Measurements from ENCODE around the gene ANAPC7. TPM values are rescaled to one million over a fixed set of nuclear protein-coding genes. Genes with fewer than 3 reads are reported as not detected.

ANAPC7 gene
- total RNA-seq, 1 experiment from 2014 or later: 85.8 TPM

DNA sequence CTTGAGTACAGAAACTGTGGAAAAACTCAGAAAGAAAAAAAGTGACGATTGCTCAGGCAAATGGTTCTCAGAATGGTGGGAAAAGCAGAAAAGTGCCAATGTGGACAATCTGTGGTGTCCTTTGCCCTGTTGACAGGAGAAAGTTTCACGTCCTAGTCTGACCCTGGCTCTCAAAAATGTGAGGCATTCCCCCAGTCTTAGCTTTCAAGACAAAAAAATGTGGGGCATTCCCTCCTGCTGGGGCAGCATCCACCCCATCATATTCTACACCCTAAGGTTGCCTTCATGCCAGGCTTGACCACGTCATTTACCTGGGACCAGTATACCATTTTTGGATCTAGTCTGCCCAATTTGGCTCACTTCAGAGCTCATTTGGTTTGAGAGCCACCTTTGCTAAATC, 20.7 kb upstream of the ANAPC7 start:
- TF ChIP-seq TCF7L2 (IDR thresholded peaks at IDR 0.05; ENCODE audit: low read depth, low read length) (no peak), POLR2AphosphoS5 (IDR thresholded peaks at IDR 0.05; ENCODE audit: low read depth, low read length) (no peak), SIN3A (IDR thresholded peaks at IDR 0.05; ENCODE audit: borderline replicate concordance, insufficient read depth, low read depth, low read length) (no peak)
- TF ChIP-seq, protein P1, sequence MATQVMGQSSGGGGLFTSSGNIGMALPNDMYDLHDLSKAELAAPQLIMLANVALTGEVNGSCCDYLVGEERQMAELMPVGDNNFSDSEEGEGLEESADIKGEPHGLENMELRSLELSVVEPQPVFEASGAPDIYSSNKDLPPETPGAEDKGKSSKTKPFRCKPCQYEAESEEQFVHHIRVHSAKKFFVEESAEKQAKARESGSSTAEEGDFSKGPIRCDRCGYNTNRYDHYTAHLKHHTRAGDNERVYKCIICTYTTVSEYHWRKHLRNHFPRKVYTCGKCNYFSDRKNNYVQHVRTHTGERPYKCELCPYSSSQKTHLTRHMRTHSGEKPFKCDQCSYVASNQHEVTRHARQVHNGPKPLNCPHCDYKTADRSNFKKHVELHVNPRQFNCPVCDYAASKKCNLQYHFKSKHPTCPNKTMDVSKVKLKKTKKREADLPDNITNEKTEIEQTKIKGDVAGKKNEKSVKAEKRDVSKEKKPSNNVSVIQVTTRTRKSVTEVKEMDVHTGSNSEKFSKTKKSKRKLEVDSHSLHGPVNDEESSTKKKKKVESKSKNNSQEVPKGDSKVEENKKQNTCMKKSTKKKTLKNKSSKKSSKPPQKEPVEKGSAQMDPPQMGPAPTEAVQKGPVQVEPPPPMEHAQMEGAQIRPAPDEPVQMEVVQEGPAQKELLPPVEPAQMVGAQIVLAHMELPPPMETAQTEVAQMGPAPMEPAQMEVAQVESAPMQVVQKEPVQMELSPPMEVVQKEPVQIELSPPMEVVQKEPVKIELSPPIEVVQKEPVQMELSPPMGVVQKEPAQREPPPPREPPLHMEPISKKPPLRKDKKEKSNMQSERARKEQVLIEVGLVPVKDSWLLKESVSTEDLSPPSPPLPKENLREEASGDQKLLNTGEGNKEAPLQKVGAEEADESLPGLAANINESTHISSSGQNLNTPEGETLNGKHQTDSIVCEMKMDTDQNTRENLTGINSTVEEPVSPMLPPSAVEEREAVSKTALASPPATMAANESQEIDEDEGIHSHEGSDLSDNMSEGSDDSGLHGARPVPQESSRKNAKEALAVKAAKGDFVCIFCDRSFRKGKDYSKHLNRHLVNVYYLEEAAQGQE (IDR thresholded peaks at IDR 0.05; ENCODE audit: insufficient read depth in 1 of 2, low read depth in 2 of 2, low read length in 1 of 2): no peak
- TF ChIP-seq, protein P2, sequence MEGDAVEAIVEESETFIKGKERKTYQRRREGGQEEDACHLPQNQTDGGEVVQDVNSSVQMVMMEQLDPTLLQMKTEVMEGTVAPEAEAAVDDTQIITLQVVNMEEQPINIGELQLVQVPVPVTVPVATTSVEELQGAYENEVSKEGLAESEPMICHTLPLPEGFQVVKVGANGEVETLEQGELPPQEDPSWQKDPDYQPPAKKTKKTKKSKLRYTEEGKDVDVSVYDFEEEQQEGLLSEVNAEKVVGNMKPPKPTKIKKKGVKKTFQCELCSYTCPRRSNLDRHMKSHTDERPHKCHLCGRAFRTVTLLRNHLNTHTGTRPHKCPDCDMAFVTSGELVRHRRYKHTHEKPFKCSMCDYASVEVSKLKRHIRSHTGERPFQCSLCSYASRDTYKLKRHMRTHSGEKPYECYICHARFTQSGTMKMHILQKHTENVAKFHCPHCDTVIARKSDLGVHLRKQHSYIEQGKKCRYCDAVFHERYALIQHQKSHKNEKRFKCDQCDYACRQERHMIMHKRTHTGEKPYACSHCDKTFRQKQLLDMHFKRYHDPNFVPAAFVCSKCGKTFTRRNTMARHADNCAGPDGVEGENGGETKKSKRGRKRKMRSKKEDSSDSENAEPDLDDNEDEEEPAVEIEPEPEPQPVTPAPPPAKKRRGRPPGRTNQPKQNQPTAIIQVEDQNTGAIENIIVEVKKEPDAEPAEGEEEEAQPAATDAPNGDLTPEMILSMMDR (IDR thresholded peaks at IDR 0.05): no peak
- ATAC-seq (no peak), DNase-seq (ENCODE audit: low read depth, low spot score) (no peak)
- H3K36me3 ChIP-seq (ENCODE audit: control insufficient read depth, insufficient read depth, low read length): no peaks in the 10 kb centered on the region
- H3K27ac ChIP-seq (ENCODE audit: low read length): no peak overlapping the region
- H3K4me1 ChIP-seq (ENCODE audit: control insufficient read depth, insufficient read depth, low read length): no peaks in the 10 kb centered on the region; the same call in 1 of the 2 replicates
- in situ Hi-C loops (cut with HindIII; ENCODE audit: low pct_unique_long_range_greater_than_20kb, low sequenced_read_pairs): no loop called here
- POLR2A ChIA-PET: no interaction called here
- BruUV-seq (replicated peaks): no TSS peak
- H3K27me3 ChIP-seq (ENCODE audit: control insufficient read depth, insufficient read depth, low read length): no peaks in the 10 kb centered on the region
- no peak overlapping the region for H3K4me3 ChIP-seq (ENCODE audit: low read depth in 2 of 2, low read length in 2 of 2)
- CTCF ChIA-PET: no interaction called here
- intact Hi-C loops (cut with micrococcal nuclease; ENCODE audit: unreplicated experiment): no loop called here
- no peaks in the 10 kb centered on the region for H3K9me3 ChIP-seq (ENCODE audit: control insufficient read depth, insufficient read depth, low read depth, low read length)

DNA sequence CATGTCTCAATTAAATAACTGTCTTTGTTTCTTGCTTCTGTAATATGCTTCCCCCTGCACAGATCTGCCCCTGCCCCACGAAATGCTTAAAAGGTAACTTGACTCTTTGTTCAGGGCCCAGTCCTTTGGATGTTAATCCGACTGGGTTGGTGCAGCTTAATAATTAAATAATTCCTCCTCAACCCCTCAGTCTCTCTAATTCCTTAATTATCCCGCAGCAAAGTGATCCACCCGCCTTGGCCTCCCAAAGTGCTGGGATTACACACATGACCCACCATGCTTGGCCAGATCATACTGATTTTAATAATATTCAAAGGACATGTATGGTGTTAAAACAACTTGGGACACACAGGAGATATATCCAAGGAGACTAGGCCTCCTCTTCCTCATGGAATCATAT, 18.2 kb upstream of the ANAPC7 start:
- POLR2A ChIA-PET: no interaction called here
- ATAC-seq (no peak), DNase-seq (ENCODE audit: low read depth, low spot score) (no peak)
- H3K27ac ChIP-seq (ENCODE audit: low read length): no peak overlapping the region
- no peak for TF ChIP-seq TCF7L2 (IDR thresholded peaks at IDR 0.05; ENCODE audit: low read depth, low read length)
- TF ChIP-seq SIN3A (IDR thresholded peaks at IDR 0.05; ENCODE audit: borderline replicate concordance, insufficient read depth, low read depth, low read length): no peak
- TF ChIP-seq, protein P1 (IDR thresholded peaks at IDR 0.05; ENCODE audit: insufficient read depth in 1 of 2, low read depth in 2 of 2, low read length in 1 of 2): no peak
- TF ChIP-seq, protein P2 (IDR thresholded peaks at IDR 0.05): no peak
- TF ChIP-seq POLR2AphosphoS5 (IDR thresholded peaks at IDR 0.05; ENCODE audit: low read depth, low read length): no peak
- no peaks in the 10 kb centered on the region for H3K36me3 ChIP-seq (ENCODE audit: control insufficient read depth, insufficient read depth, low read length)
- no peaks in the 10 kb centered on the region for H3K9me3 ChIP-seq (ENCODE audit: control insufficient read depth, insufficient read depth, low read depth, low read length)
- in situ Hi-C loops (cut with HindIII; ENCODE audit: low pct_unique_long_range_greater_than_20kb, low sequenced_read_pairs) (no loop called here), intact Hi-C loops (cut with micrococcal nuclease; ENCODE audit: unreplicated experiment) (no loop called here)
- CTCF ChIA-PET: no interaction called here
- no peaks in the 10 kb centered on the region for H3K27me3 ChIP-seq (ENCODE audit: control insufficient read depth, insufficient read depth, low read length)
- BruUV-seq (replicated peaks): no TSS peak
- H3K4me3 ChIP-seq (ENCODE audit: low read depth in 2 of 2, low read length in 2 of 2): no peak overlapping the region
- no peaks in the 10 kb centered on the region; the same call in 1 of the 2 replicates for H3K4me1 ChIP-seq (ENCODE audit: control insufficient read depth, insufficient read depth, low read length)

Measured in Panc1 (cell line).